GM21529 (cell line): ENCODE measurements around the gene RRAS2.
"Not testable (repeated sequence)": the region's sequence is repeated elsewhere in the genome, so short reads cannot be mapped to it uniquely, and the experiment has no call there.

Experiments
- ATAC-seq: cut with Tn5 transposase; IDR thresholded peaks from one replicate; pipeline ENCODE4 v1.9.1; 2021; ENCODE audit not compliant: unreplicated experiment

Gene RRAS2

GRCh38 chr11:14308897-14309387, 50.0 kb downstream of the RRAS2 start:
- ATAC-seq: peak; percentile 41

DNA sequence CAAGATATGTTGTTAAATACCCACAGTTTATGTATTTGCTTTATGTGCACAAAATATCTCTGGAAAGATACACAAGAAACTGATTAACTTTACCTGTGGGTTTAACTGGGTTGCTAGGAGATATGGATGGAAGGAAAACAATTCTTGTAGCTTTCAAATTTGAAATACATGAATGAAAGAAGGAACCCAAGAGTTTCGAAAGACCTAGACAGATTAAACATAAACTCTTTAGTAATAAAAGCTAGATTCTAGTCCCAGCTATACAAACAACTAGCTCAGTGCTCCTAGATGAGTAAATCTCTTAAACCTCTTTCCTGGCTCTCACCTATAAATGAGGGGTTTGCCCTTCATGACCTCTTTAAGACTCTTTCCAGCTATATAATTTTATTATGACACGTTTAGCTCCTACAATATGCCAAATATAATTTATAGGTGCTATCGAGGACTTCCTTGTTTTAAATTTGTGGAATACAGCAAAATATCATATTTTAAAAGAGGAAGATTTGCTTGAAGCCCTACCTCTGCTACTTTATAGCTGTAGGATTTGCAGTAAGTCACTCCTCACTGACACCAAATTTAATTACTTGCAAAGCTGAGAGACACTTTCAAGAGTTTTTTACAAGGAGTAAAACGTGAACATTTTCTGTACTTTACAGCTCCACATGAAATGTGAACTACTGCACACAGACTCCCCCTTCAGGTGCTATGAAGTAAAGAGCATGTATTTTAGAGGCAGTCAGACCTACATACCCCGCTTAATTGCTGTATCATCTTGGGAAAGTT, 50.7 kb downstream of the RRAS2 start:
- ATAC-seq: peak; percentile 42

DNA sequence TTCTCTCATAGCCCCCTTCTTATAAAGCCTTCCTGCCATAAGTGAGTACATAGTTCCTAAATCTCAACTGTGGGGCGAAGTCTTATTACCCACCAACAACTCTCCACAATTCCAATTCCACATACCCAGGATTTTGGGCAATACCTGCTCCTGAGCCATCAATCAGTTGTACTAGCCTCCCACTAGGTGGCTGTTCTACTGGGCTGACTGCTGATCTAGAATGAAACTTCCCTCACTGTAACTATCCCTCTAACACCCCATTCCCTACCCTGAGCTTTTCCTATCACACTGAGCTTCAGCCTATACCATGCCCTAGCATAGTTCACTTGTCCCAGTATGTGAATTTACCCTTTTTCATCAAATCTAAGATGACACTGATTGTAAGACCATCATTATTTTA, 52.5 kb downstream of the RRAS2 start:
- ATAC-seq: no peak

DNA sequence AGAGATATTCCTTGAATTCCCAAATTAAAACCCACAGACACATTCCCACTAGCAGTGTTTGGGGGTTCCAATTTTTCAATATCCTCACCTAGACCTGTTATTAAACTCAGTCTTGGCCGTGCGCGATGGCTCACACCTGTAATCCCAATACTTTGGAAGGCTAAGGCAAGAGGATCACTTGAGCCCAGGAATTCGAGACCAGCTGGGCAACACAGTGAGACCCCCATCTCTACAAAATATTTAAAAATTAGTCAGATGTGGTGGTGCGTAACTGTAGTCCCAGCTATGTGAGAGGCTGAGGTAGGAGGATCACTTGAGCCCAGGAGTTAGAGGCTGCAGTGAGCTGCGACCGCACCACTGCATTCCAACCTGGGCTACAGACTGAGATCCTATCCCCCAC, 53.3 kb downstream of the RRAS2 start:
- no peak for ATAC-seq

GRCh38 chr11:14304601-14305000, 54.4 kb downstream of the RRAS2 start:
- ATAC-seq: no peak

- ATAC-seq: peak; percentile 87
These were observed 58.2 kb downstream of the RRAS2 start for GRCh38 chr11:14300661-14301304.

DNA sequence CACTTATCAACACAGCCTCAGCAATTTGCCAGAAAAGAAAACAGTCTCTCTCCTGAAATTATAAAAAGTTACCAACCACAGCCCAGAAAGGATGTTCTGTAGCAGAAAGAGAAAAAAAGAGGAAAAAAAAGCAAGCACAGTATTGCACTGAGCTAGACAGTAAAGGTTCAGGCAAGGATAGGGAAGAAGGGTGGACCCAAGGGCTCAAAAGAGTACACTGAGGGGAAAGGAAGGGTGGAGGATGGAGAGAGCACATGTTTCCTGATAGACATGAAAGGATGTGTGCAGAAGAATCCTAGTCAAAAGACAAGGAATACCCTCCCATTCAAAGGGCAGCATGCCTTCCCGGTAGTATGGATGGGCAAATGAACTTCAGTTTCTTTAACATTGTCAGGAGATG, 59.1 kb downstream of the RRAS2 start:
- no peak for ATAC-seq

DNA sequence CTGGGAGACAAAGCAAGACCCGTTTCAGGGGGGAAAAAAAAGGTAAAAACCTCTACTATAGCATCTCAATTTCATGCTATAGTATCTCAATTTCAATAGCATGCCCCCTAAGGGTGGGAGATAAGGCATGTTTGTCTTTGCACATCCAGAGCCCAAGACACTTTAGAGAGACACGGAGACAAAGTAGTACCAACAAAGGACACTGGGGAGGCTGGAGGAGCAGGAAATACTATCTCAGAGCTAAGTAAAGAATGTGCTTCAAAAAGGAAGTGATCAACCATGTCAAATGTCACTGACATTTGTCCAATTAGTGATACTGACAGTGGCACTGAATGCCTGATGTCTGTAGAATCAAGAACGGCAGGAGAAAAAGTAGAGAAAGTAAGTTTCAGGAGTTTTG, 68.6 kb downstream of the RRAS2 start:
- no peak for ATAC-seq

DNA sequence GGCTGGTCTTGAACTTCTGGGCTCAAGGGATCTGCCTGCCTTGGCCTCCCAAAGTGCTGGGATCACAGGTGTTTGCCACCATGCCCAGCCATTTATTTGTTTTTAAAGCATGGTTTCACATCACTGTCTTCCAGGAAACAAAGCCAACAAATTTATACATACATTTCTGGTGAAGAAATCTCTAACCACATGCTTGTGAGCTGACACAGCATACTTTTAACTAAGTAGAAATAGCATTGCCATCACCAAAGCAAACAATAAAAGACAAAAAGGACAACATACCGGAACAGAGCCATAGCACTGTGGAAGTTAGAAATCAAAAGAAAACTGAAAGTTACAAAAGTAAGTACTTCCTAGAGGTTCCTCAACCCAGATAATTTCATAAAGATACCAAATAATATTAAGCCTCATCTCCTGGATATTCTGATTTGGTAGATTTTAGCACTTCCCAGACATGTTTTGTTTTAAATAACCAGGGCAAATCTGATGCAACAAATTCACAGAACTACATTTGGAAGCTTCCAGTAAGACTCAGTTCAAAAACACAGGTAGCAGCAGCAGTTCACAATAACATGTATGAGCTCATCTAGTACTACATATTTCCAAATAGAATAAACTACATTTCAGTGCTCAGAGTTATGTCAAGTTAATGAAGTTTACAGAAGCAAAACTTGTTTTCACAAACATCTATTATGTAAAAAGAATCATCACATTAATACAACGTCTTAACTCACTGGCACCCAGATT, 70.6 kb downstream of the RRAS2 start:
- no peak for ATAC-seq

DNA sequence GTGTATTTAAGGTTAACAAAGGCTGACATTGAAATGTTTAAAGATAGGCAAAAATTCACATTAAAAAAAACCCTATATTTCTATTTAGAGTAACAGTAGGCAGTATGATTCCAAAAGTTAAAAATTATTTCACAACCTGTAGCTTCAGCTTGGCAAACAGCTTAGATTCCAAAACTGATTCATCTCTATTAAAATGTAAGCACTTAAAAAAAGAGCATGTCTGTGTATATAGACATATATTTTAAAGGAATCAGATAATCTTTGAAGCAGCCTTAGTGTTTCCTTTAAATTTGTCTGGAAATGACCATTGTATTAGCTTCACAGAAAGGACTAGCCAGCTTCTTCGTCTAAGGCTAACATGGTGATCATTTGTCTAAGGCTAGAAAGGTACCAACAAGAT, 80.1 kb downstream of the RRAS2 start:
- ATAC-seq: not testable (repeated sequence)

DNA sequence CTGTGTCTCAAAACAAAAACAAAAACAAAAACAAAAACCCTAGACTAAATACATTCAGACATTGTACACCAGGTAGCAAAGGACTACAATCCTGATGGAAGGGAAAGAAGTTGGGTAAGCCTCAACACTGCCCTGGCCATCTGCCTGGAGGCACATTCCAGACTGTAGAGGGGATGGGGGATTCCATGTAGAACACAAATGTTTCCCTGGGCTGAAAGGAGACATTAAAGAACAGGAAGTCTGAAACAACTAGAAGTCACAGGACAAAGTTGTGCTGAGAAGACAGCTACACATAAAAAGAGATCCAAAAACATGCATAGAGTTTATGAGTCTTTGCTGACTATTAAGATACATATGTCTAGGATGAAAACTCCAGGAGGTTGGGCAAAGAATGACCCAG, 83.9 kb downstream of the RRAS2 start:
- no peak for ATAC-seq

DNA sequence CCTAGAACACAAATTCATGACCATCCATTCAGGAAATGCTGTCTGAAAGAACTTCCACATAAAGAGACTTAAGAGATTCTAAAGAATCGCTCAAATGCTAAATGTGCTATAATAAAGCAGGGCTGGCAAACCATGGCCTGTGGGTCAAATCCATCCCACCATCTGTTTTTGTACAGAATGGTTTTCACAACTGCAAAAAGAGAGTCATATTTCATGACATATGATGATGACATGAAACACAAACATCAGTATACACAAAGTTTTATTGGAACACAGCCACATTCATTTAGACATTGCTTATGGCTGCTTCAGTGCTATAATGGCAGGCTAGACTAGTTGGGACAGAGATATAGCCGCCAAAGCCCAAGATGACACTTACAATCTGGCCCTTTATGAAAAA, 85.1 kb downstream of the RRAS2 start:
- no peak for ATAC-seq

GRCh38 chr11:14270690-14271542, 88.1 kb downstream of the RRAS2 start:
- ATAC-seq: peak; percentile 74

DNA sequence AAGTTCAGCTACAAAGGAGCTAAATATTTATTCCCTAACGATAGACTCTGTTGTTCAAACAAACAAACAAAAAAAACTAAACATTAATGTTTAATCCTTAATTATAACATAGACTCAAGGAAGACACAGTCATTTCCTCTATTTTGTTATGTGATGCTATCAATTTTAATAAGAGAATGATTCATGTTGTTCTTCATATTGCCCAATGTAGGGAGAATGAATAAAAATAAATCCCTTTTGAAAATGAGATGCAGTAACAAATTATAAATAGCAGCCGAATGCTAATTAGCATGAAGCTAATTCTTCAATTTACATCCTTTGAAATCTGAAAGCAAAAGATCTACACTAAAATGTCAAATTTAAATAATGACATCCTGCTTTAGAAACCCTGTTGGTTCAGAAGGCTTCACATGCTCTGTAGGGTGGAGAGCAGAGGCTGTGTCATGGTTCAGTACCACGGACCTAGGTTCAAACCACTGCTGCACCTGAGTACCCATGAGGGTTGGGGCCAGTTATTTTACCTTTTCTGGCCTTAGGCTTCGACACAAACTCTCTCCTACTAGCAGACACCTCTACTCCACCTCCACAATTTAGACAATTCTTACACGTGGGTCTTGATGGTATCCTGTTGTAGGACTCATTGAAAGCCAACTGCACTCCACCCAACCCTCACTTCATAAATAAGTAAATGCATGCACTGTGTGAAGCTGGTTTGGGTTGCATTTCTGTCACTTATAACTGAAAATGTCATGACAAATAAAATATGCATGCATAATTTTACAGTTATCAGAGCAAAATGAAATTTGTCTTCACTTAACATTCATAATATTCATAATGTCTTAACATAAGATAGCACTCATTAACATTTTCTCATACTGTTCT, 89.0 kb downstream of the RRAS2 start:
- ATAC-seq: peak; percentile 41

DNA sequence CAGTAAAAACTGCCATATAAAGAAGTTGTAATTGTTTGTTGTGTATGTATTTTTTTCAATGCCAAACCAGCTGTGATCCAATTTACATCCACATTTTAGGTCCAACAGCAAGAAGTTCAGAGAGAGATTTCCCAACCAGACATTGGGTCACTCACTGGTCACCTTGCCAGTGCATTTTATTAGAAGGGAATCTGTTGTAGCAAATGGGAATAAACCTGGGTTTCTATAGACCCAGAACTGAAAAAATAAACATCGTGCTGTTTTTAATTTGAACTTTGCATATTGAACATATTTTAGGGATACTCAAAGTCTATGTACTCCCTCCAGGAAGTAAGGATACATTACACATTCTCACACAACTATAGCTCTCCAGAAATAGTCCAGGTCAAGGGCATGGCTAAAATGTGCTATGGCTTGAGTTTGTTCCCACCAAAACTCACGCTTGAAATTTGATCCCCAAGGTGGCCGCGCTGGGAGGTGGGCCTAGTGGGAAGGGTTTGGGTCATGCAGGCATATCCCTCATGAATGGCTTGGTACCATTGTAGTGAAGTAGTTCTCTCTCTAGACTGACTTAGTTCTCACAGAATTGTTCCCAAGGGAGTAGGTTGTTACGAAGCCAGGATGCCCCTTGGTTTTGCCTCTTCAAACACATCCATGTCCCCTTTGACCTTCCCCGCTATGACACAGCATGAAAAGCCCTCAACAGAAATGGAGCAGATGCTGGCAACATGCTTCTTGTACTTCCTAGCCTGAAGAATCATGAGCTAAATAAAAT, 90.9 kb downstream of the RRAS2 start:
- ATAC-seq: no peak

DNA sequence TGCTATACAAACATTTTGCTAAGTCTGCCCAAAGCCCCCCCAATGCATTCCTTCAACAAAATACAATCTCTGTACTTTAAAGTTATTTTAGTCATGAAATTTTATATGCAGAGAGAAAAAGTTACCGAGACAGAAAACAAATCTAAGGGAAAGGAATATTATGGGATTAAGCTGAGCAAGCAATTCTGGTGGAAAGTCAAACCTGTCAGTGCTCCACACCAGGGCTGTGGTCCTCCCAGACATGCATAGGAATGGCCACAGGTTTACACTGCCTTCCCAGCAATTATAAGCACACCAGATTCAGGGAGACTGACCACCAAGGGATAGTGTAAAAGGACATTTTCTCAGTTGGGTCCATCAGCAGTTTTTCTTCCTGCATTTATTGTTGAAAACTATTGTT, 92.4 kb downstream of the RRAS2 start:
- no peak for ATAC-seq

GRCh38 chr11:14264966-14265365, 94.0 kb downstream of the RRAS2 start:
- ATAC-seq: no peak

DNA sequence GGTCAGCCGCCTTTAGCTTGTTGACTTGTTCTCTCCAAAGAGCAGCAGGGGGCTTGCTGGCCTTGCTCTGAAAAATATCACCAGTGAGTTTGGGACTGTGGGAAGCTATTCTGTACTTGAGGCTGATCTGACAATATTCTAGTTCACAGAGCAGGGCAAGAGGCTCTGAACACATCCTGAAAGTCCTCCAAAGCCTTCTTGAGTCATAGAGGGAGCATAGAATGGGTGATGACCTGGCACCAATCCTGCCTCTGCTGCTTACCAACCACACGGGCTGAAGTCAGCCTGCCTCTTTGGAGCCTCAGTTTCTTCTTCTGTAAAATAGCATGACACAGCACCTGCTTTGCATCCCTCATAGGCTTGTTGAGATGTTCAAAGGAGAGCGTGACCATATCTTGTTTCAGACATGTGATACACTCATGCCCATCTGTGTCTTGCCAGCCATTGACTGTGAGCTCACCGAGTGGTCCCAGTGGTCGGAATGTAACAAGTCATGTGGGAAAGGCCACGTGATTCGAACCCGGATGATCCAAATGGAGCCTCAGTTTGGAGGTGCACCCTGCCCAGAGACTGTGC, 96.6 kb downstream of the RRAS2 start:
- no peak for ATAC-seq

GRCh38 chr11:14261066-14261465, 97.9 kb downstream of the RRAS2 start:
- no peak for ATAC-seq
